C4-2B (cell line): ENCODE measurements around the gene GNPTG.

Experiments used
- ZFX ChIP-seq: fragments of 450-650 bp; IDR thresholded peaks from 2 replicates; pipeline ENCODE4 v1.6.1; 2017
- TF ChIP-seq, protein P1 (sequence below): fragments of 450-650 bp; conservative IDR thresholded peaks from 2 replicates; pipeline ENCODE4 v1.5.1; 2017; ENCODE audit warnings: mild to moderate bottlenecking

DNA sequence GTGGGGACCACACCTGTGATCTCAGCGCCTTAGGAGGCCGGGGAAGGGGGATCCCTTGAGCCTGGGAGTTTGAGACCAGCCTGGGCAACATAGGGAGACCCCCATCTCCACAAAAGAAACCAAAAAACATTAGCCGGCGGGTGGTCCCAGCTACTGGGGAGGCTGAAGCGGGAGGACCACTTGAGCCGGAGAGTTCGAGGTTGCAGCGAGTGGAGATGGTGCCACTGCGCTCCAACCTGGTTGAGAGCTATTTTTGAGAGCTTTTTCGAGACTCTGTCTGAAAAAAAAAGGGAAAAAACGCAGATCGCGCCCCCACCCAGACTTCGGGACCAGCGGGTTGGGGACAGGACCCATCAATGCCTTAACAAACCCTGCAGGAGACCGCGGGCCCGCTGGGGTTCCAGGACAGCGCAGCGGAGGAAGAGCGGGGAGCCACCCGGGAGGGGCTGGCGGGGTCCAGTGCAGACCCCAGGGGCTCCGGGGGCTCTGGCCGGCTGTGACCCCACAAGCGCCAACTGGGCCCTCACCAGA lies 19.0 kb upstream of the GNPTG start:
- TF ChIP-seq, protein P1, sequence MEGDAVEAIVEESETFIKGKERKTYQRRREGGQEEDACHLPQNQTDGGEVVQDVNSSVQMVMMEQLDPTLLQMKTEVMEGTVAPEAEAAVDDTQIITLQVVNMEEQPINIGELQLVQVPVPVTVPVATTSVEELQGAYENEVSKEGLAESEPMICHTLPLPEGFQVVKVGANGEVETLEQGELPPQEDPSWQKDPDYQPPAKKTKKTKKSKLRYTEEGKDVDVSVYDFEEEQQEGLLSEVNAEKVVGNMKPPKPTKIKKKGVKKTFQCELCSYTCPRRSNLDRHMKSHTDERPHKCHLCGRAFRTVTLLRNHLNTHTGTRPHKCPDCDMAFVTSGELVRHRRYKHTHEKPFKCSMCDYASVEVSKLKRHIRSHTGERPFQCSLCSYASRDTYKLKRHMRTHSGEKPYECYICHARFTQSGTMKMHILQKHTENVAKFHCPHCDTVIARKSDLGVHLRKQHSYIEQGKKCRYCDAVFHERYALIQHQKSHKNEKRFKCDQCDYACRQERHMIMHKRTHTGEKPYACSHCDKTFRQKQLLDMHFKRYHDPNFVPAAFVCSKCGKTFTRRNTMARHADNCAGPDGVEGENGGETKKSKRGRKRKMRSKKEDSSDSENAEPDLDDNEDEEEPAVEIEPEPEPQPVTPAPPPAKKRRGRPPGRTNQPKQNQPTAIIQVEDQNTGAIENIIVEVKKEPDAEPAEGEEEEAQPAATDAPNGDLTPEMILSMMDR = no peak
- TF ChIP-seq ZFX = no peak
